GOT3 (cell line): ENCODE results near the gene GLI3.
A peak's percentile ranks its signal among the peaks of the same experiment; 100 is the strongest.

Experiments
- DNase-seq: peaks from one replicate; lab custom pipeline; 2025; ENCODE audit warnings: mixed read lengths; lab: John Stamatoyannopoulos, UW

The GLI3 gene

GRCh38 chr7:41971640-41972187 is 265.3 kb downstream of the GLI3 start:
- DNase-seq, result no peak

- DNase-seq, result no peak
Measured at GRCh38 chr7:41970941-41971340, 266.1 kb downstream of the GLI3 start.

GRCh38 chr7:41969561-41970105 is 267.4 kb downstream of the GLI3 start:
- DNase-seq, result no peak

GRCh38 chr7:41967156-41967555 is 269.9 kb downstream of the GLI3 start:
- DNase-seq, result no peak

- no peak for DNase-seq
Measured at GRCh38 chr7:41965951-41966505, 271.0 kb downstream of the GLI3 start.

- DNase-seq, result no peak
Measured at GRCh38 chr7:41964849-41965745, 271.9 kb downstream of the GLI3 start.

GRCh38 chr7:41964183-41964753 is 272.7 kb downstream of the GLI3 start:
- no peak for DNase-seq

- no peak for DNase-seq
Measured at GRCh38 chr7:41956705-41957104, 280.3 kb downstream of the GLI3 start.

GRCh38 chr7:41955893-41956675 is 280.9 kb downstream of the GLI3 start:
- peak; percentile 90 for DNase-seq

- no peak for DNase-seq
Measured at GRCh38 chr7:41955451-41955850, 281.6 kb downstream of the GLI3 start.

- no peak for DNase-seq
Measured at GRCh38 chr7:41954976-41955375, 282.0 kb downstream of the GLI3 start.

GRCh38 chr7:41948503-41948902 is 288.5 kb downstream of the GLI3 start:
- no peak for DNase-seq

GRCh38 chr7:41943094-41943577 is 293.9 kb downstream of the GLI3 start:
- DNase-seq, result peak; percentile 76

GRCh38 chr7:41942468-41943093 is 294.4 kb downstream of the GLI3 start:
- no peak for DNase-seq

- peak; percentile 36 for DNase-seq
Measured at GRCh38 chr7:41940760-41941343, 296.2 kb downstream of the GLI3 start.

- DNase-seq, result no peak
Measured at GRCh38 chr7:41938371-41938770, 298.6 kb downstream of the GLI3 start.

GRCh38 chr7:41933427-41933826 is 303.6 kb downstream of the GLI3 start:
- DNase-seq, result no peak

GRCh38 chr7:41931263-41931646 is 305.8 kb downstream of the GLI3 start:
- no peak for DNase-seq

- DNase-seq, result no peak
Measured at GRCh38 chr7:41930538-41931262, 306.3 kb downstream of the GLI3 start.

GRCh38 chr7:41928781-41929180 is 308.2 kb downstream of the GLI3 start:
- no peak for DNase-seq
